Stimulated activated CD8-positive, alpha-beta memory T cell treated with anti-CD3 and anti-CD28 coated beads, Interleukin-12 subunit alpha, Interleukin-12 subunit beta, amount 100 ng/mL, for 4 hours (primary cell): ENCODE data around the gene ZFP92.

Experiments
- DNase-seq: peaks from one replicate; pipeline ENCODE4 v3.0.0-alpha.2; 2020; ENCODE audit warnings: low read depth

ZFP92 gene

GRCh38 chrX:153408871-153409351, 2.4 kb upstream of the ZFP92 start:
- DNase-seq: no peak

DNA sequence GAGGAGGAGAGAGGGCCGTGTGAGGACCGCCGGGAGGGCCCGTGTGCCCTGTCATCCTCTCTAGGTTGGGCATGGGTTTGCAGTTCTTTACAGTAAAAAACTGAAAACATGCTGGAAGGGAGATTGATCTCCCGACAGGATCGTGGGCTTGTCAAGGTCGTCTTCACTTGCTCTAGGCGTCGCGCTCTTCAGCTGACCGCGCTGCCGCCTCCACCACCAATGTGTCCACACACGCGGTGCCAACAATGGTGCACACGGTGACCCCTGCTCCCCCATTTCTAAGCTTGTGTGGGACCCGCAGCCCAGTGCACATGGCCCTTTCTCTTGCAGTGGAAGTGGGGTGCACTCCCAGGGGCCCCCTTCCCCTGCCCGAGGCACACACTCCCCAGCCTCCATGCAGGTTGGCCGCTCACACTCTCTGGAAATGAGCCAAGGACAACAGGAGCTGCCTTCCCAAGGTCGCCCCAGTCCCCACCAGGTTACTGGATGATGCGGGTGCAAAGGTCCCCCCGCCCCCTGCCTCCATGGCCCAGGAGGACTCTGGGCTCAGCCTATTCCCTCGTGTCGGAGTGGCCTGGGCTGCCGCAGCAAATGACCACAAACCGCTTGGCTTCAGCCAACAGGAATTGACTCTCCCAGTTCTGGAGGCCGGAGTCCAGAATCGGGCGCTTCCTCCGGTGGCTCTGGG, 1.7 kb upstream of the ZFP92 start:
- no peak for DNase-seq

DNA sequence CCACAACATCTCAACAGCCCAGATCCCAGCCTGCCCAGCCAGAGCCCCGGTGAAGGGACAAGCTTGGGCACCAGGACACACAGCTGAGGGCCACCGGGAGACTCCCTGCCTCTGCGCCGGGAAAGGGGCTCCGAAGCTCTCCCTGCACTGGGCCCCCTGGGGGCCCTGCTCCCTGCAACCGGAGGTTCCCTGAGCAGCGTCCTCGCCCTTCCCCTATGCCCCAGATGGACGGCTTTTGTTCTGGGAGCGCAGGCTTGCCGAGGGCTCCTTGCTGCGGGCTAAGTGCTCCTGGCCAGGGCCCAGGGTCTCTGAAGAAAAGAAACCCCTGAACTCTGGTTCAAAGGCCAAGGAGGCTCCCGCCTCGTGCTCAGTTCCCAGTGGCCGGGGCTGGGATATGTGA, 899 bp upstream of the ZFP92 start:
- DNase-seq: no peak

DNA sequence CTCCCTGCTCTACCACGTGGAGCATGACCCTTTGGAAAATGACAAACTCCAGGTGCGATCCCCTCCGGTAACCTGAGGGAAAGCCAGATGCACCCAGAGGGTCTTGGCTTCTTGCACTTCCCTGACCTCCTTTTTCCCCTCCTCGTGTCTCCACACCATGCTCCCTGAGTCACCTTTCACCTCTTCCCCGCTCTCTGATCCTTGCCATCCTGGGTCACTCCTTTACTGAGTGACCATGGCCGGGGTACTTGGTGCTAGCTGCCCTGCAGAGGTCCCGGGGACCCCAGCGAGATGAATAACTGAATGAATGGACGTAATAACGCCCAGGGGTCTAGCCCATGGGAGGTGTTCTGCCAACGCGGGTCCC, 401 bp upstream of the ZFP92 start:
- DNase-seq: no peak

GRCh38 chrX:153411988-153412574, 809 bp downstream of the ZFP92 start:
- no peak for DNase-seq

DNA sequence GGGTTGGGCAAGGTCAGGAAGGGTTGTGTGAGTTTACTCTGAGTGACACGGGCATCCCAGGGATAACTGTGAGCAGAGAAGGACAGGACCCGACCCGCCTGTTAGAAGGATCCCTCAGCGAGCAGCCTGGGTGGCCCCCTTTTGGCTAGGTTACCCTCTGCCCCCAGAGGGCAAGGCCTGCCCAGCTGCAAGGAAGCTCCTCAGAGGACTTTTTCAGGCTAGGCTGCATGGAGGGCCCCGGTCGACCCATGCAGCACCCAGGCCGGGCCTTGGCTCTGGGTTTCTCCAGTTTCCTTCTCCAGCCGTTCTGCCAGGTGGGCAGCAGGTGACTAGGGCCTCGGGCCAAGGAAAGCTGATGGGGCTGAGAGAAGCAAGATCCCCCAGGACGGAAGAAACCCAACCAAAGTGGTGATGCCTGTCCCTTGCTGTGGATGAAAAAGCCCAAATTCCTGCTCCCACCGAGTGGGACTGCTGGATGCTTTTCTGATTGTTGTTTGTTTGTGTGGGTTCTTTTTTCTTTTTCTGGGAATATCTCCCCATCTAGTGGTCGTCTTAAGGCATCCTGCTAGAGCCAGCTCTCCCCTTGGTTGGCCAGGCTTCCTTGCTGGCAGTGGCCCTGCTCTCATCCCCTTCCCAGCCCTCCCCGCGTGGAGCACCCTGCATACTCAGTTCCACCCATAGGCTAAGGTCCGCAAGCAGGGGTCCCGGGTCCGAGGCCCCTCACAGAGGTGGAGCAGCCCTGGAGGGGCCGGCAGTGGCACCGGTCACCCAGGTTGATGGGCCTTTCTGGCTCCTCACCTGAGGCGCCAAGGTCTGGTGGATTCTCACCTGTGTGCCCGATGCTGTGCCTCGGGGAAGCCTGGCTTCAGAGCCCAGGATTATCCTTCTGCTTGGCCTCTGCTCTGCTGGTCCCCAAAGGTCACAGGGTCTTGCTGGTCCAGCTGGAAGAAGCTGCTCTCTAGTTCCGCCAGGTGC, 1.8 kb downstream of the ZFP92 start:
- no peak for DNase-seq

- DNase-seq: no peak
Observed at GRCh38 chrX:153413731-153414130, 2.5 kb downstream of the ZFP92 start.

DNA sequence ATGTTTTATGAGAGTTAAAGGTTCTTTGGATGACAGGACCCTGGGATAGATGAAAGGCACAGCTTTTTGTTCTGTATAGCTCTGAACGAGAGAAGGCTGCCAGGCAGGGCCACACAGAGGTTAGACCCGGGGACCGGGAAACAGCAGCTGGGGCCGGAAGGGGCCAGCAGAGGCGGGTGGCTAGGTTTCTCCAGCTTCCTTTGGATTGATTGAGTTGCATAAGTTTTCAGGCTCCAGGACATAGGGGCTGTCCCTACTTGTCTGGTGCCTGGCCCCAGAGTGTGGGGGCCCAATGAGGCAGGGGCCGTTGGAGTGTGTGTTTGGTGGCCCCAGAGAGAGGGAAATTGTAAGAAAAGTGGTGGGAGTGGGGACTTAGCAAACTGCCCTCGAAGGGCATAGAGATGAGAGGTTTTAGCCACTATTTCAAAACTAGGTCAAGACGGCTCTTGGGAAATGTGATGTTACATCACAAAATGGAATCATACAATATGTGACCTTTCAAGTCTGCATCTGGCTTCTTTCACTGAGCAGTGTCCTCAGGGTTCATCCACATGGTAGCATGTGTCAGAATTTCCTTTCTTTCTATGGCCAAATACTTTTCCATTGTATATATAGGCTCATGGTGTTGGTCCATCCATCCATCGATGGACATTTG, 3.7 kb downstream of the ZFP92 start:
- DNase-seq: no peak

GRCh38 chrX:153416781-153417450, 5.6 kb downstream of the ZFP92 start:
- no peak for DNase-seq

GRCh38 chrX:153417637-153418036, 6.4 kb downstream of the ZFP92 start:
- DNase-seq: no peak

DNA sequence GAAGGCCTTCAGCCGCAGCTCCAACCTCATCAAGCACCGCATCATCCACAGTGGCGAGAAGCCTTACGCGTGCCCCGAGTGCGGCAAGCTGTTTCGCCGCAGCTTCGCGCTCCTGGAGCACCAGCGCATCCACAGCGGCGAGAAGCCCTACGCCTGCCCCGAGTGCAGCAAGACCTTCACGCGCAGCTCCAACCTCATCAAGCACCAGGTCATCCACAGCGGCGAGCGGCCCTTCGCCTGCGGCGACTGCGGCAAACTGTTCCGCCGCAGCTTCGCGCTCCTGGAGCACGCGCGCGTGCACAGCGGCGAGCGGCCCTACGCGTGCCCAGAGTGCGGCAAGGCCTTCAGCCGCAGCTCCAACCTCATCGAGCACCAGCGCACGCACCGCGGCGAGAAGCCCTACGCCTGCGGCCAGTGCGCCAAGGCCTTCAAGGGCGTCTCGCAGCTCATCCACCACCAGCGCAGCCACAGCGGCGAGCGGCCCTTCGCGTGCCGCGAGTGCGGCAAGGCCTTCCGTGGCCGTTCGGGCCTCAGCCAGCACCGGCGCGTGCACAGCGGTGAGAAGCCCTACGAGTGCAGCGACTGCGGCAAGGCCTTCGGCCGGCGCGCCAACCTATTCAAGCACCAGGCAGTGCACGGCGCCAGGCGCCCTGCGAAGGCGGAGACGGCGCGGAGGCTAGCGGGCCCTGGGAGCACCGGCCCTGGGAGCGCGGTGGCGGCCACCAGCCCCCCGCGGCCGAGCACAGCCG, 9.8 kb downstream of the ZFP92 start:
- DNase-seq: no peak

- no peak for DNase-seq
Observed at GRCh38 chrX:153421856-153422255, 10.6 kb downstream of the ZFP92 start.

DNA sequence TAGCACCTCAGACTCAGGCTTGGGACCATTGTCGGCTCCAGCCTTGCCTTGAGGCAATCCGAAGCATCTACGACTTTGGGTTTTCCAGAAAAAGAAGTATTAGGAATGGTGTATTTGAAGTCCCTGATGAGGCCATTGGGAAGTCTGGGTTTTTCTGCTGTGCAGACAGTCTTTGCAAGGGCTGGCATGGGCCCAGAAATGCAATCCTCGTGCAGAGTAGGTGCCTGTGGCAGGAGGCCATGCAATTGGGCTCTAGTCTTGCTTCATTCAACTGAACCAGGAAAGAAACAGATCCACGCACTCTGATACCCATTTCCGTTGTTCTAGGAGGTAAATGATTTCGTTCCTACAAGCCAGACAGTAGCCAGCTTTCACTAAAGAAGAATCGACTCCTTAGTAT, 12.4 kb downstream of the ZFP92 start:
- no peak for DNase-seq

DNA sequence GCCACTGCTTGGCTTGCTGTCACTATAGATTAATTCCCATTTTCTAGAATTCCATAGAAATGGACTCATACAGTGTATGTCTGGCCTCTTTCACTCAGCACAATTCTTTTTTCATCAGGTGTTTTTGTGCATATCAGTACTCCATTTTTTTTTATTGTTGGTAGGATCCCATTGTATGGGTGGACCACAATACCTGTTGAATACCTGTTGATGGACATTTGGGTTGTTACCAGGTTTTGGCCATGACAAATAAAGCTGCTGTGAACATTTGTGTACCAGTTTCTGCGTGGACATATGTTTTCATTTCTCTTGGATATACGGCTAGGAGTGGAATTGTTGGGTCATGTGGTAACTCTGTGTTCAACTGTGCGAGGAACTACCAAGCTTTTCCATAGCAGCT, 14.9 kb downstream of the ZFP92 start:
- DNase-seq: no peak

DNA sequence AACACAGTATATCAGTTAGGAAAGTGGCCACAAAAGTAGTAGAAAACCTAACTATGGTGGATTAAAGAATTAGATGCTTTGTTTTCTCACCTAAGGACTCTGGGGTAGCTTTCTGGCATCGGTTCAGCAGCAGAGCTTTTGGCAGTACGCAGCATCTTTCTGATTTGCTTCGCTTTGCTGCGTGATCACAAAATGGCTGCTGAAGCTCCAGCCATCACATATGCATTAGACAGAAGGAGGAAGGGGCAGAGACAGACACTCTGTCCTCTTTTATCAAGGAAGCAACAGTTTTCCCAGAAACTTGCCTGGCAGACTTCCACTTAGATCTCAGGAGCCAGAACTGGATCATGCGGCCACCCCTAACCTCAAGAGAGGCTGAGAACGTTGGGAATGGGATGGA, 19.5 kb downstream of the ZFP92 start:
- DNase-seq: no peak

DNA sequence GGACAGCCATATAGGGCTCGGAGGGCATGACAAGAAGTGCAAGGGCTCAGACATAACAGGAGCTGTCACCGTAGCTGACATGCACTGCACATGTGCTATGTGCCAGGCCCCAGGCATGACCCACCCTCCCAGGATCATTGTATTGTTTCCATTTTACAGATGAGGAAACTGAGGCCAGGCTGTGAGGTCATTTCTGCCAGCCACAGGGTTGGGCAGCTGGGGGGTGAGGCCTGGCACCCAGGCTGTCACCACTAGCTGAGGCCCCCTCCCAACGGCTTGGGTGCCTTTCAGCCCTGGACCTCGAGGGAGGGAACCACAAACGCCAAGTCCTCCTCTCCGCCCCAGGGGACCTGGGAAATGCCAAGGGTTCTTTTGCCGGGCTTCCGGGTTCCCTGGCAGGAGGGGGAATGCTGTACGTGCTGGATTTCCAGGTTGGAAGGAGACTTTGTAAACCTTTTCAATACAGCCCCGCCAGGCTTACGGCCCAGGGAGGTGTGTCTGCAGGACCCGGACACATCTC, 21.9 kb downstream of the ZFP92 start:
- DNase-seq: no peak

GRCh38 chrX:153433781-153434285, 22.6 kb downstream of the ZFP92 start:
- no peak for DNase-seq

- DNase-seq: no peak
Observed at GRCh38 chrX:153434801-153435200, 23.5 kb downstream of the ZFP92 start.

DNA sequence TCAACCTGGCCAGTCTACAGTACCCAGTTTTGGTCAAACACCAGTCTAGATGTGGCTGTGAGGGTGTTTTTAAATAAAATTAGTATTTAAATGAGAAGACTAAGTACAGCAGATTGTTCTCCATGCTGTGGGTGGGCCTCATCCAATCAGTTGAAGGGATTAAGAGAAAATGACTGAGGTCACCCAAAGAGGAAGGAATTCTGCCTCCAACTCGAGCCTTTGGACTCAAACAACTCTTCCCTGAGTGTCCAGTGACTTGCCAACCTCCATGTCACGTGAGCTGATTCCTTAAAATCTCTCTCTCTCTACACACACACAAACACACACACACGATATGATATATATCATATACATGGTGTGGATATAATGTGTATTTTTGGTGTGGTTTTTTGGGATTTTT, 24.6 kb downstream of the ZFP92 start:
- no peak for DNase-seq

- no peak for DNase-seq
Observed at GRCh38 chrX:153438532-153438931, 27.3 kb downstream of the ZFP92 start.

GRCh38 chrX:153439977-153440376, 28.7 kb downstream of the ZFP92 start:
- no peak for DNase-seq
